HepG2 (cell line): Measurements from ENCODE around the gene MFAP1. TPM values are rescaled to one million over a fixed set of nuclear protein-coding genes. Genes with fewer than 3 reads are reported as not detected.

Experiments
- AHDC1 ChIP-seq: sonication (generic); formaldehyde crosslinking; IDR thresholded peaks from 2 replicates; pipeline ENCODE4 v1.5.1; 2020; ENCODE audit warnings: mild to moderate bottlenecking, missing genetic modification reagents, borderline replicate concordance
- BRCA1 ChIP-seq: sonication (generic); formaldehyde crosslinking; IDR thresholded peaks from 2 replicates; pipeline ENCODE4 v1.4.0; 2020; ENCODE audit warnings: missing genetic modification reagents
- DR1 ChIP-seq: sonication (generic); formaldehyde crosslinking; IDR thresholded peaks from 2 replicates; pipeline ENCODE4 v1.8.0; 2021; ENCODE audit warnings: mild to moderate bottlenecking, missing genetic modification reagents, inconsistent platforms
- EHMT2 ChIP-seq: fragments of 200-600 bp; sonication (generic); IDR thresholded peaks from 2 replicates; pipeline ENCODE4 v1.7.0; 2017; ENCODE audit warnings: antibody characterized with exemption, low read depth, low read length, borderline replicate concordance
- GATA4 ChIP-seq: sonication (generic); IDR thresholded peaks from 2 replicates; pipeline ENCODE4 v1.6.1; 2016; ENCODE audit warnings: antibody characterized with exemption, low read depth, borderline replicate concordance
- IKZF4 ChIP-seq: sonication (generic); formaldehyde crosslinking; IDR thresholded peaks from 2 replicates; pipeline ENCODE4 v1.5.1; 2020; ENCODE audit warnings: borderline replicate concordance, mild to moderate bottlenecking, low read depth, missing genetic modification reagents; ENCODE audit errors: not compliant biosample characterization
- KDM4B ChIP-seq: sonication (generic); formaldehyde crosslinking; IDR thresholded peaks from 2 replicates; pipeline ENCODE4 v1.4.0; 2020; ENCODE audit warnings: missing genetic modification reagents
- LCORL ChIP-seq, 2 experiments: fragments of 450-650 bp in 1 of 2; sonication (generic) in 1 of 2; formaldehyde crosslinking in 1 of 2; IDR thresholded peaks; 2 replicates each; pipeline versions ENCODE4 v1.5.0 to v1.6.1; 2017 to 2020; ENCODE audit warnings: antibody characterized with exemption in 1 of 2, missing genetic modification reagents in 1 of 2
- MYNN ChIP-seq: sonication (generic); formaldehyde crosslinking; IDR thresholded peaks from 2 replicates; pipeline ENCODE4 v1.4.0; 2020; ENCODE audit warnings: mild to moderate bottlenecking, low read depth, missing genetic modification reagents
- NBN ChIP-seq: fragments of 450-650 bp; conservative IDR thresholded peaks from 2 replicates; pipeline ENCODE4 v1.6.1; 2017
- NFKBIZ ChIP-seq: IDR thresholded peaks from 2 replicates; pipeline ENCODE4 v1.6.1; 2018; ENCODE audit warnings: missing genetic modification reagents, missing compliant biosample characterization
- NR1H2 ChIP-seq: sonication (generic); formaldehyde crosslinking; IDR thresholded peaks from 2 replicates; pipeline ENCODE4 v1.8.1; 2022; ENCODE audit warnings: low read depth, missing genetic modification reagents, borderline replicate concordance
- PHF20 ChIP-seq: sonication (generic); formaldehyde crosslinking; IDR thresholded peaks from 2 replicates; pipeline ENCODE4 v1.5.0; 2020; ENCODE audit warnings: mild to moderate bottlenecking, missing genetic modification reagents
- POGZ ChIP-seq: sonication (generic); formaldehyde crosslinking; IDR thresholded peaks from 2 replicates; pipeline ENCODE4 v1.4.0; 2020; ENCODE audit warnings: mild to moderate bottlenecking, missing genetic modification reagents
- POLR2G ChIP-seq: fragments of 200-400 bp; formaldehyde crosslinking; IDR thresholded peaks from 2 replicates; pipeline ENCODE4 v1.6.1; 2018; ENCODE audit warnings: mild to moderate bottlenecking, low read depth, low read length, moderate library complexity
- RBAK ChIP-seq: sonication (generic); formaldehyde crosslinking; IDR thresholded peaks from 2 replicates; pipeline ENCODE4 v1.5.1; 2020; ENCODE audit warnings: mild to moderate bottlenecking, missing genetic modification reagents
- RFX3 ChIP-seq: IDR thresholded peaks from 2 replicates; pipeline ENCODE4 v1.6.1; 2016; ENCODE audit warnings: missing biosample characterization, missing genetic modification reagents
- SAP130 ChIP-seq: IDR thresholded peaks from 2 replicates; pipeline ENCODE4 v1.6.1; 2016; ENCODE audit warnings: low read depth
- YEATS2 ChIP-seq: sonication (generic); formaldehyde crosslinking; IDR thresholded peaks from 2 replicates; pipeline ENCODE4 v1.4.0; 2020; ENCODE audit warnings: missing genetic modification reagents, borderline replicate concordance
- ZFX ChIP-seq: sonication (generic); formaldehyde crosslinking; IDR thresholded peaks from 2 replicates; pipeline ENCODE4 v1.4.0; 2020; ENCODE audit warnings: mild to moderate bottlenecking, low read depth, missing genetic modification reagents, moderate library complexity
- ZKSCAN5 ChIP-seq: sonication (generic); formaldehyde crosslinking; IDR thresholded peaks from 2 replicates; pipeline ENCODE4 v1.5.1; 2020; ENCODE audit warnings: mild to moderate bottlenecking, missing genetic modification reagents
- ZNF143 ChIP-seq: sonication (generic); formaldehyde crosslinking; IDR thresholded peaks from 2 replicates; pipeline ENCODE4 v1.4.0; 2020; ENCODE audit warnings: missing genetic modification reagents
- ZNF33B ChIP-seq: sonication (generic); formaldehyde crosslinking; IDR thresholded peaks from 2 replicates; pipeline ENCODE4 v1.5.1; 2020; ENCODE audit warnings: mild to moderate bottlenecking, missing genetic modification reagents
- ZNF552 ChIP-seq: sonication (generic); formaldehyde crosslinking; IDR thresholded peaks from 2 replicates; pipeline ENCODE4 v1.9.0; 2022; ENCODE audit warnings: missing genetic modification reagents, mild to moderate bottlenecking, borderline replicate concordance
- ZNF652 ChIP-seq: IDR thresholded peaks from 2 replicates; pipeline ENCODE4 v1.6.1; 2016; ENCODE audit warnings: low read depth, borderline replicate concordance
- ZSCAN12 ChIP-seq: sonication (generic); formaldehyde crosslinking; IDR thresholded peaks from 2 replicates; pipeline ENCODE4 v1.9.0; 2021; ENCODE audit warnings: mild to moderate bottlenecking, missing genetic modification reagents
- ZSCAN22 ChIP-seq: sonication (generic); formaldehyde crosslinking; IDR thresholded peaks from 2 replicates; pipeline ENCODE4 v1.4.0; 2020; ENCODE audit warnings: mild to moderate bottlenecking, missing genetic modification reagents
- polyA plus RNA-seq, 8 experiments: library from polyadenylated mRNA; depleted of rRNA in 3 of 8; stranded (reverse) in 7 of 8; unstranded in 1 of 8; fragments of >200 nt; fragmentation: Illumina TruSeq in 4 of 8; extraction: Trizol in 4 of 8; gene quantifications; 2 replicates each; pipeline versions ENCODE4 v1.2.1 to v1.2.3, GENCODE V29; 2011 to 2016; ENCODE audit warnings: low read depth in 4 of 8, missing spikeins in 1 of 8, mixed read lengths in 1 of 8; ENCODE audit not compliant: insufficient read depth in 1 of 8
- total RNA-seq, 5 experiments: library from RNA; depleted of rRNA; stranded (reverse); fragments of >200 nt; fragmentation: Illumina TruSeq; extraction: Trizol; gene quantifications; 2 replicates each; pipeline ENCODE4 v1.2.3, GENCODE V29; 2016; ENCODE audit warnings: low read depth in 1 of 5

Gene MFAP1
- total and polyA plus RNA-seq, 2 of the 13 experiments (the other 11 are each of a cell fraction or from before 2014, with no cell fraction given) = 11.8 to 39.5 TPM

- TF ChIP-seq DR1 (no peak), BRCA1 (0 out of 2 replicates have a peak, but pooled peaks have one; percentile 1), ZNF143 (no peak), YEATS2 (CRISPR knock-in tag) (no peak), LCORL (IDR thresholded peaks at IDR 0.05) (no peak), LCORL (CRISPR knock-in tag; IDR thresholded peaks at IDR 0.05) (no peak), ZSCAN22 (no peak), GATA4 (no peak), ZFX (CRISPR knock-in tag) (no peak), POGZ (CRISPR knock-in tag) (no peak), MYNN (no peak), SAP130 (CRISPR knock-in tag) (peak; percentile 44; the same call in 1 of the 2 replicates), KDM4B (no peak), PHF20 (CRISPR knock-in tag) (peak; percentile 12; the same call in 1 of the 2 replicates), ZNF652 (CRISPR knock-in tag) (no peak), EHMT2 (no peak), POLR2G (no peak; the same call in none of the 2 replicates), RBAK (peak; percentile 41; the same call in 1 of the 2 replicates), ZKSCAN5 (CRISPR knock-in tag) (no peak), NR1H2 (CRISPR knock-in tag) (no peak), ZNF552 (CRISPR knock-in tag) (no peak), RFX3 (CRISPR knock-in tag) (no peak), ZNF33B (CRISPR knock-in tag) (no peak), NFKBIZ (no peak), IKZF4 (CRISPR knock-in tag) (no peak), AHDC1 (CRISPR knock-in tag) (no peak), ZSCAN12 (no peak), NBN (no peak)
These were observed 47.7 kb downstream of the MFAP1 start, which contains the start of gene ELL3 (continued) for GRCh38 chr15:43776718-43777266.
